WTC11 (cell line): ENCODE data around the gene SYT5.
"Not testable (repeated sequence)": the region's sequence is repeated elsewhere in the genome, so short reads cannot be mapped to it uniquely, and the experiment has no call there.

Experiments used
- CREB1 ChIP-seq: sonication (generic); formaldehyde crosslinking; IDR thresholded peaks from 2 replicates; pipeline ENCODE4 v1.8.0; 2023; ENCODE audit warnings: mild to moderate bottlenecking, missing genetic modification reagents
- CTCF ChIP-seq: fragments of 200-600 bp; IDR thresholded peaks from 2 replicates; pipeline ENCODE4 v1.8.0; 2022; ENCODE audit warnings: antibody characterized with exemption
- ELF4 ChIP-seq: sonication (generic); formaldehyde crosslinking; IDR thresholded peaks from 2 replicates; pipeline ENCODE4 v1.8.1; 2022; ENCODE audit warnings: low read depth, mild to moderate bottlenecking, moderate library complexity, missing genetic modification reagents
- JUN ChIP-seq: sonication (generic); formaldehyde crosslinking; IDR thresholded peaks from 2 replicates; pipeline ENCODE4 v1.8.0; 2023; ENCODE audit warnings: mild to moderate bottlenecking, missing genetic modification reagents
- KAT7 ChIP-seq: sonication (generic); formaldehyde crosslinking; IDR thresholded peaks from 2 replicates; pipeline ENCODE4 v1.8.1; 2023; ENCODE audit warnings: missing genetic modification reagents, mild to moderate bottlenecking, borderline replicate concordance
- NFYB ChIP-seq: sonication (generic); formaldehyde crosslinking; conservative IDR thresholded peaks from 2 replicates; pipeline ENCODE4 v1.8.0; 2022; ENCODE audit warnings: low read depth, missing genetic modification reagents
- NR2C2 ChIP-seq: sonication (generic); formaldehyde crosslinking; IDR thresholded peaks from 2 replicates; pipeline ENCODE4 v1.8.0; 2022; ENCODE audit warnings: mild to moderate bottlenecking, missing genetic modification reagents
- USF1 ChIP-seq: sonication (generic); formaldehyde crosslinking; IDR thresholded peaks from 2 replicates; pipeline ENCODE4 v1.8.0; 2022; ENCODE audit warnings: mild to moderate bottlenecking, missing genetic modification reagents
- ZNF263 ChIP-seq: sonication (generic); formaldehyde crosslinking; IDR thresholded peaks from 2 replicates; pipeline ENCODE4 v1.8.1; 2022; ENCODE audit warnings: low read depth, mild to moderate bottlenecking, moderate library complexity, missing genetic modification reagents

GRCh38 chr19:55172318-55172717, 7.8 kb downstream of the SYT5 start:
- not testable (repeated sequence) for TF ChIP-seq CTCF; ELF4 (CRISPR knock-in tag); ZNF263; CREB1 (CRISPR knock-in tag); USF1 (CRISPR knock-in tag); NFYB (CRISPR knock-in tag); NR2C2 (CRISPR knock-in tag); KAT7 (CRISPR knock-in tag); JUN (CRISPR knock-in tag)
